Left lung (tissue), 10 donors: ENCODE results near the gene GRIA4. TPM values are rescaled to one million over a fixed set of nuclear protein-coding genes. Genes with fewer than 3 reads are reported as not detected.

ENCODE experiments used
- ATAC-seq: fragments of 200-7000 bp; cut with Tn5 transposase; one replicate; pipeline ENCODE4 v1.9.1; 2020; ENCODE audit warnings: moderate library complexity
- DNase-seq, 4 donors: peaks; one replicate each; pipeline ENCODE4 v3.0.0-alpha.2; 2013 to 2020
- H3K27ac ChIP-seq, 2 donors: fragments of 200-600 bp; sonication (generic) in 1 of 2; one replicate each; pipeline versions ENCODE4 v1.5.0 to v1.8.0; 2020 to 2021
- H3K27me3 ChIP-seq, 2 donors: fragments of 200-600 bp; sonication (generic) in 1 of 2; one replicate each; pipeline versions ENCODE4 v1.5.0 to v1.8.0; 2020 to 2021
- H3K36me3 ChIP-seq, 2 donors: fragments of 200-600 bp; sonication (generic) in 1 of 2; one replicate each; pipeline versions ENCODE4 v1.5.0 to v1.8.0; 2020 to 2021
- H3K4me1 ChIP-seq, 2 donors: fragments of 200-600 bp; one replicate each; pipeline ENCODE4 v1.8.0; 2021
- H3K4me3 ChIP-seq, 2 donors: fragments of 200-600 bp; sonication (generic) in 1 of 2; one replicate each; pipeline versions ENCODE4 v1.5.0 to v1.8.0; 2020 to 2021; ENCODE audit warnings: mild to moderate bottlenecking in 1 of 2
- H3K9me3 ChIP-seq, 2 donors: fragments of 200-600 bp; sonication (generic) in 1 of 2; one replicate each; pipeline versions ENCODE4 v1.5.0 to v1.8.0; 2020 to 2021
- CTCF ChIP-seq, 2 donors: fragments of 200-600 bp; sonication (generic) in 1 of 2; IDR thresholded peaks; one replicate each; pipeline versions ENCODE4 v1.5.0 to v1.8.0; 2021; ENCODE audit warnings: antibody characterized with exemption in 2 of 2
- intact Hi-C, 2 donors: fragments of 100-400 bp; cut with DNase I; formaldehyde crosslinking; loops; one replicate each; pipeline versions ENCODE4 v1.11.2 to v1.14.2; 2022
- polyA plus RNA-seq, 6 donors: library from polyadenylated mRNA; unstranded; fragments of 120-200 nt; gene quantifications; one replicate each; pipeline ENCODE4 v1.2.1, GENCODE V29; 2013; ENCODE audit not compliant: insufficient read length in 6 of 6
- total RNA-seq, 2 donors: library from RNA; stranded (reverse); fragmentation: NEBNext Ultra II Directional; extraction: Animal tissue kit (Norgen Biotek cat#: 25700); gene quantifications; one replicate each; pipeline ENCODE4 v1.2.1, GENCODE V29; 2021
- donor health status: DM: no; HTN: yes; CAD: no.
- donor health status: DM: no; HTN: no; CAD: no.

The GRIA4 gene
- total and polyA plus RNA-seq, 8 donors, result 0.27 to 0.98 (median 0.63) TPM; not detected in 2

- TF ChIP-seq CTCF (IDR thresholded peaks at IDR 0.05), result no peak
- H3K36me3 ChIP-seq, result no peaks in the 10 kb centered on the region
- H3K4me3 ChIP-seq, result no peak overlapping the region
- intact Hi-C loops, result no loop called here
- H3K27ac ChIP-seq, result no peak overlapping the region
- ATAC-seq, result peak; percentile 51
- DNase-seq, result no peak
- H3K27me3 ChIP-seq, result no peaks in the 10 kb centered on the region
- H3K4me1 ChIP-seq, result no peaks in the 10 kb centered on the region
- H3K9me3 ChIP-seq, result no peaks in the 10 kb centered on the region
These were observed 327.5 kb downstream of the GRIA4 start for GRCh38 chr11:105937331-105937730.

DNA sequence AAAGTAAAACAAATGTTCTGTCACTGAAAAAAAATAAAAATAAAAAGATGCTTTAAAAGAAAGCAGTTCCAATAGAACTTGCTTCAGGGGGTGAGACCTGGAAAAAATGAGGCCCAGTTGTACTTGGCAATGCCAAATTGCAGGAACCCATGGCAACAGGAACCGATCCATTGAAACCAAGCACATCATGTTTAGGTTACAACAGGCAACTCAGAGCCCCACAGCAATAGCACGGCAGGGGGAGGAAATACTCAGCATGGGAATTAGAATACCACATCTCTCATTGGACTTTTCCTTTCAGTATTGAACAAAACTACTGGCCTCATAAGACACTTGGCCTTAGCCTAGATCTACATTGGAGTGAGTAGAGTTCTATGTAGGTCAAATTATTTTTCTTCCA lies 327.9 kb downstream of the GRIA4 start:
- no peak for DNase-seq
- Histone ChIP-seq H3K4me1 (no peaks in the 10 kb centered on the region), H3K36me3 (no peaks in the 10 kb centered on the region), H3K27me3 (no peaks in the 10 kb centered on the region), H3K4me3 (no peak overlapping the region), H3K27ac (no peak overlapping the region), H3K9me3 (no peaks in the 10 kb centered on the region)
- no peak for TF ChIP-seq CTCF (IDR thresholded peaks at IDR 0.05)
- ATAC-seq, result no peak
- intact Hi-C loops, result no loop called here

- TF ChIP-seq CTCF (IDR thresholded peaks at IDR 0.05), result no peak
- Histone ChIP-seq H3K27me3 (no peaks in the 10 kb centered on the region), H3K4me1 (no peaks in the 10 kb centered on the region), H3K36me3 (no peaks in the 10 kb centered on the region), H3K27ac (no peak overlapping the region), H3K9me3 (no peaks in the 10 kb centered on the region), H3K4me3 (no peak overlapping the region)
- intact Hi-C loops, result no loop called here
- ATAC-seq, result no peak
- peak in 2 of 4 donors; percentile 29 to 43 for DNase-seq
These were observed 333.0 kb downstream of the GRIA4 start for GRCh38 chr11:105942921-105943320.

DNA sequence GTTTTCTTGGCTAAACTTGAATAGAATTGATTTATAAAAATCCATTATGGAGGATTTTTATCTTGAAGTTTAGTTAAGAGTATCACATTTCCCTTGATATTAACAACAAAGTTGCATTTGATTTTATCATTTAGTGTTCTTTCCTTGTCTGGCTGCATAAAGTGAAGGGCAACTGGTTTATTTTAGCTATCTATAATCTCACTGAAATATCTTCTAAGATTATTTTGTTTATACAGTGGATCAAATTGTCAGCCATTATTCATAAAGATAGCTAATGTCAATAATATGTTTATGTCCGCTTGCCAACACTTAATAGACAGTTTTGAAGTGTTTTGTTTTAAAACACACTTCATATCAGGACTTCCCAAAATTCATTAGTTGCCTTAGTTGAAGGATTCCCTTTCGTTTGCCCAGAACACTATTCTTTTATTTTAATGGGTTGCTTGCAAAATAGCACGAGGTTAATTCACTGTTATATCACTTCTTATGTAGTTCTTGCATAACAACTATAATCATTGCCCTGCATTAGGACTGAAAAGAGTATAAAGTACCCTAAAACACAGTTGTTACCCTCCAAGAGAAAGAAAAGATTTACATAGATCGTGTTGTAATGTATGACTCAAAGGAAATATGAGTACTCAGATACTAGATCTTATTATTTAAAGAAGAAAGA lies 339.2 kb downstream of the GRIA4 start:
- DNase-seq (peak in 1 of 4 donors; percentile 20), ATAC-seq (no peak)
- no peaks in the 10 kb centered on the region for H3K4me1 ChIP-seq
- no peaks in the 10 kb centered on the region for H3K27me3 ChIP-seq
- no peak overlapping the region for H3K4me3 ChIP-seq
- no peak overlapping the region for H3K27ac ChIP-seq
- intact Hi-C loops, result no loop called here
- TF ChIP-seq CTCF (IDR thresholded peaks at IDR 0.05), result no peak
- no peaks in the 10 kb centered on the region for H3K36me3 ChIP-seq
- no peaks in the 10 kb centered on the region for H3K9me3 ChIP-seq

DNA sequence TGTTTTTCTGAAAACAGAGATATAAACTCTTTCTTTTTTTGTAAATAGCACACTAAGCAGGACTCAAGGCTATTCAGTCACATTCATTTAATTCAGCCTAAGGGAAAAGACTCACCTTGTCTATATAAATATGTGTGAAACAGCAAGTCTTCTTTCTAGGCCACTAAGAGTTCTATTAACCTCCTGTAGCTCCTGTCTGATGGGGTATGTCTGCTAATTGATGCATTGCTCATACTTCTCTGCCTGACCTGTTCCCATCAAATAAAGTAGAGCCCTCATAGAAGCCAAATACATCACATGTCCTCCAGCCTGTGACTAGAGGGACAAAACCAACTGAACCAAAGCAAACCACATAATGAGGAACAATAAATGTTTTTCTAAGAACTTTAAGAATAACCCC lies 344.0 kb downstream of the GRIA4 start:
- H3K4me1 ChIP-seq, result no peaks in the 10 kb centered on the region
- no peak overlapping the region for H3K4me3 ChIP-seq
- no peak for DNase-seq
- no peak overlapping the region for H3K27ac ChIP-seq
- ATAC-seq, result no peak
- intact Hi-C loops, result no loop called here
- H3K9me3 ChIP-seq, result peaks cover 0 to 1% of the 10 kb centered on the region in 2 donors
- H3K36me3 ChIP-seq, result no peaks in the 10 kb centered on the region
- no peaks in the 10 kb centered on the region for H3K27me3 ChIP-seq
- TF ChIP-seq CTCF (IDR thresholded peaks at IDR 0.05), result no peak
